Thyroid gland (tissue), 4 donors: ENCODE results near the gene CA12. TPM values are rescaled to one million over a fixed set of nuclear protein-coding genes. Genes with fewer than 3 reads are reported as not detected.

Experiments
- DNase-seq, 2 donors: peaks; one replicate each; pipeline ENCODE4 v3.0.0-alpha.2; 2019
- H3K27ac ChIP-seq, 3 donors: fragments of 200-600 bp; sonication (generic); 1 replicate in 2 of 3; 2 replicates in 1 of 3; pipeline ENCODE4 v1.5.1; 2016 to 2019; ENCODE audit warnings: mild to moderate bottlenecking in 1 of 3, moderate library complexity in 1 of 3
- H3K27me3 ChIP-seq: fragments of 200-600 bp; sonication (generic); one replicate; pipeline ENCODE4 v1.5.1; 2019
- H3K36me3 ChIP-seq, 2 donors: fragments of 200-600 bp; sonication (generic); one replicate each; pipeline ENCODE4 v1.5.1; 2016 to 2019
- H3K4me1 ChIP-seq, 2 donors: fragments of 200-600 bp; sonication (generic); one replicate each; pipeline ENCODE4 v1.5.1; 2017 to 2019
- H3K4me3 ChIP-seq, 3 donors: fragments of 200-600 bp; sonication (generic); replicated peaks in 1 of 3; 1 replicate in 2 of 3; 2 replicates in 1 of 3; pipeline ENCODE4 v1.5.1; 2016; ENCODE audit warnings: mild to moderate bottlenecking in 1 of 3
- H3K9me3 ChIP-seq: fragments of 200-600 bp; sonication (generic); one replicate; pipeline ENCODE4 v1.5.1; 2017
- POLR2A ChIP-seq, 2 donors: fragments of 450-650 bp; IDR thresholded peaks; one replicate each; pipeline ENCODE4 v1.6.1; 2017; ENCODE audit warnings: antibody characterized with exemption in 2 of 2, mild to moderate bottlenecking in 2 of 2, moderate library complexity in 1 of 2
- WGBS, 2 donors: methylation state at CpG; one replicate each; pipeline ENCODE4 v1.1.5; 2017; 5-methylcytosine and 5-hydroxymethylcytosine counted together
- intact Hi-C: fragments of 100-400 bp; cut with DNase I; formaldehyde crosslinking; loops from one replicate; pipeline ENCODE4 v1.15.1; 2023
- total RNA-seq, 4 donors: library from RNA; depleted of rRNA; stranded (reverse); fragments of >200 nt; gene quantifications; one replicate each; pipeline ENCODE4 v1.2.3, GENCODE V29; 2016
- TF ChIP-seq, protein P1 (sequence below), 6 experiments: fragments of 200-600 bp in 3 of 6; fragments of 450-650 bp in 3 of 6; sonication (generic) in 3 of 6; IDR thresholded peaks; one replicate each; pipeline ENCODE4 v1.5.1; 2016 to 2019; ENCODE audit warnings: antibody characterized with exemption in 6 of 6, mild to moderate bottlenecking in 2 of 6, inconsistent platforms in 1 of 6, moderate library complexity in 1 of 6

CA12 gene
- total RNA-seq, 4 donors from 2014 or later, result 0.33 to 21.9 (median 4.3) TPM

DNA sequence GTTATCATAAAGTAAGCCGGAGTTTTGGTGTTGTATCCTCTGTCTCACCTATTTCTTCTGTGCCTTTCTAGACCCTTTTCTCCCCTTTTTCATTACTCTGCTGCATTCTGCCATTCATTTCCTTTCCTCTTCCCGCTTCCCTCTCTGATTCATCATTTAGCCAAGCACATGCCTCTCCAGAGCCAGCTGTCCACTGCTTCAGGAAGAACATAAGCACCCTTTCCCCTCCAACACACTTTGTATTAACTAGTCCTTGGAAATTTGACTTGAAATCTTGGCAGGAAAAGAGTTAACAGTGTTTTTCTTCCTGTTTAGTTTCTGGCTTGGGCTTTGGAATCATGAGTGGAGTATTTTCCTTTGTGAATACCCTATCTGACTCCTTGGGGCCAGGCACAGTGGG is 94.5 kb downstream of the CA12 start:
- 82 to 91% methylated on average over 2 of the region's 2 CpGs for WGBS, 2 donors
- intact Hi-C loops, result no loop called here

DNA sequence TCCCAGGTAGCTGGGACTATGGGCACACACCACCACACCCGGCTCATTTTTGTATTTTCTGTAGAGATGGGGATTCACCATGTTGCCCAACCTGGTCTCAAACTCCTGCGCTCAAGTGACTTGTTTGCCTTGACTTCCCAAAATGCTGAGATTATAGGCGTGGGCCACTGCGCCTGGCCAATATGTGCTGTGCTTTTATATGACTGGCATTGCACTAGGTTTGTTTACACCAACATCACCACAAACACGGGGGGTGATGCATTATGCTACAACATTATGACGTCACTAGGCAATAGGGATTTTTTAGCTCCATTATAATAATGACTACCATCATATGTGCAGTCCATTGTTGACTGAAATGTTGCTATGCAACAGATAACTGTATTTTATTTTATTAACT is 97.3 kb downstream of the CA12 start:
- H3K9me3 ChIP-seq, result no peaks in the 10 kb centered on the region
- no peak overlapping the region for H3K27ac ChIP-seq
- peaks cover 6 to 8% of the 10 kb centered on the region in 2 donors for H3K36me3 ChIP-seq
- intact Hi-C loops, result no loop called here
- H3K27me3 ChIP-seq, result no peaks in the 10 kb centered on the region
- WGBS, 2 donors, result 98% methylated on average over 5 to 6 of the region's 6 CpGs
- no peak for TF ChIP-seq POLR2A (IDR thresholded peaks at IDR 0.05)
- TF ChIP-seq, protein P1, sequence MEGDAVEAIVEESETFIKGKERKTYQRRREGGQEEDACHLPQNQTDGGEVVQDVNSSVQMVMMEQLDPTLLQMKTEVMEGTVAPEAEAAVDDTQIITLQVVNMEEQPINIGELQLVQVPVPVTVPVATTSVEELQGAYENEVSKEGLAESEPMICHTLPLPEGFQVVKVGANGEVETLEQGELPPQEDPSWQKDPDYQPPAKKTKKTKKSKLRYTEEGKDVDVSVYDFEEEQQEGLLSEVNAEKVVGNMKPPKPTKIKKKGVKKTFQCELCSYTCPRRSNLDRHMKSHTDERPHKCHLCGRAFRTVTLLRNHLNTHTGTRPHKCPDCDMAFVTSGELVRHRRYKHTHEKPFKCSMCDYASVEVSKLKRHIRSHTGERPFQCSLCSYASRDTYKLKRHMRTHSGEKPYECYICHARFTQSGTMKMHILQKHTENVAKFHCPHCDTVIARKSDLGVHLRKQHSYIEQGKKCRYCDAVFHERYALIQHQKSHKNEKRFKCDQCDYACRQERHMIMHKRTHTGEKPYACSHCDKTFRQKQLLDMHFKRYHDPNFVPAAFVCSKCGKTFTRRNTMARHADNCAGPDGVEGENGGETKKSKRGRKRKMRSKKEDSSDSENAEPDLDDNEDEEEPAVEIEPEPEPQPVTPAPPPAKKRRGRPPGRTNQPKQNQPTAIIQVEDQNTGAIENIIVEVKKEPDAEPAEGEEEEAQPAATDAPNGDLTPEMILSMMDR (IDR thresholded peaks at IDR 0.05), result no peak
- no peak overlapping the region for H3K4me3 ChIP-seq
- DNase-seq, result no peak
- no peaks in the 10 kb centered on the region for H3K4me1 ChIP-seq

More for the DNA sequence above, 94.5 kb downstream of the CA12 start:
- H3K9me3 ChIP-seq, result no peaks in the 10 kb centered on the region
- no peaks in the 10 kb centered on the region for H3K4me1 ChIP-seq
- H3K27ac ChIP-seq, result no peak overlapping the region
- TF ChIP-seq, protein P1 (IDR thresholded peaks at IDR 0.05), result no peak
- TF ChIP-seq POLR2A (IDR thresholded peaks at IDR 0.05), result no peak
- H3K36me3 ChIP-seq, result peaks cover 6 to 8% of the 10 kb centered on the region in 2 donors
- H3K27me3 ChIP-seq, result no peaks in the 10 kb centered on the region
- DNase-seq, result no peak
- H3K4me3 ChIP-seq, result no peak overlapping the region

DNA sequence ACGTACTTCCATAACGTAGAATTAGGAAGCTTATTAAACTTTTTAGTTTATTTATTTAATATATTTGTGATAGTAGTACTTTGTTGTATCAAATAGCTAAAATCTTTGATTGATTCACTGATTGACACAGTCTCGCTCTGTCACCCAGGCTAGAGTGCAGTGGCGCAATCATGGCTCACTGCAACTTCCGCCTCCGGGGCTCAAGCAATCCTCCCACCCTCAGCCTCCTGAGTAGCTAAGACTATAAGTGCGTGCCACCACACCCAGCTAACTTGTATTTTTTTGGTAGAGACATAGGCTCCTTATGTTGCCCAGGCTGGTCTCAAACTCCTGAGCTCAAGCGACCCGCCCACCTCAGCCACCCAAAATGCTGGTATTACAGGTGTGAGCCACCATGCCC is 98.5 kb downstream of the CA12 start:
- no peaks in the 10 kb centered on the region for H3K27me3 ChIP-seq
- TF ChIP-seq POLR2A (IDR thresholded peaks at IDR 0.05), result no peak
- TF ChIP-seq, protein P1 (IDR thresholded peaks at IDR 0.05), result no peak
- peak overlapping the region in 1 of 3 donors; percentile 10 for H3K27ac ChIP-seq
- H3K4me1 ChIP-seq, result peaks cover 0 to 3% of the 10 kb centered on the region in 2 donors
- peaks cover 6 to 8% of the 10 kb centered on the region in 2 donors for H3K36me3 ChIP-seq
- WGBS, 2 donors, result 84 to 90% methylated on average over 9 of the region's 9 CpGs
- H3K9me3 ChIP-seq, result no peaks in the 10 kb centered on the region
- no peak for DNase-seq
- intact Hi-C loops, result no loop called here
- H3K4me3 ChIP-seq, result no peak overlapping the region

DNA sequence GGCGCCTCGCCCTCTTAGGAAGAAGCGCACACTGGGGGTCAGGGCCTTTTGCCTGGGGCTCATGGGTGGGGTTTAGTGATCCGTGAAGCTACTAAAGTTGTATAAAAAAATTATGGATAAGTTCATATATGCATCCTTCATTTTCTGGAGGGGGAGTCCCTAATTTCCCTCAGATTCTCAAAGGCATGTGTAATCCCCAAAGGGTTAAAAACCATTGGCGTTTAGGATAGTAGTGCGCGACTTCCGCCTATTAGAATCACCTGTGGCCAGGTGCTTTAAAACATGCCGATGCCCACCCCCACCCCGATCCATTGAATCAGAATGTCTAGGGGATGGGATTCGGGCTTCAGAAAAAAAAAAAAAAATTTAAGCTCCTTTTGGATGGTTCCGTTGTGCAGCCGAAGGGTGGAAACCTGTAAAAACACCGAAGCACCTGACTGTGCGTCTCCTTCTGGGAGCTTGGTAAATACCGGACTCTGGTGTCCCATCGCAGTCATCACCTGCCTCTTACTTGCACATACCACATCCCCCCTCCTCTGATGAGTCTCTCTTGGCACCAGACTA is 103.7 kb downstream of the CA12 start:
- no peaks in the 10 kb centered on the region for H3K27me3 ChIP-seq
- H3K36me3 ChIP-seq, result peaks cover 0 to 2% of the 10 kb centered on the region in 2 donors
- 4 to 5% methylated on average over 17 of the region's 17 CpGs for WGBS, 2 donors
- H3K4me3 ChIP-seq, result peak overlapping the region; percentile 22 to 97 (median 74)
- peak; percentile 49 to 54 for DNase-seq
- intact Hi-C loops, result loop anchor here (10.0 kb wide), 1 partner anchor 93 kb away; the partner anchor contains the start of gene RAB8B
- TF ChIP-seq POLR2A (IDR thresholded peaks at IDR 0.05), result no peak
- TF ChIP-seq, protein P1 (IDR thresholded peaks at IDR 0.05), result no peak
- H3K9me3 ChIP-seq, result no peaks in the 10 kb centered on the region
- peak overlapping the region; percentile 90 to 94 (median 91) for H3K27ac ChIP-seq
- H3K4me1 ChIP-seq, result peaks cover 4 to 7% of the 10 kb centered on the region in 2 donors
